IPS DF 4.7 (cell line): ENCODE results near the gene ITGA8.

Experiments
- DNase-seq: peaks from one replicate; pipeline ENCODE4 v3.0.0-alpha.2; 2013; ENCODE audit warnings: low spot score; ENCODE audit errors: extremely low read depth

The ITGA8 gene

GRCh38 chr10:15472008-15472407, 247.7 kb downstream of the ITGA8 start:
- DNase-seq = no peak

- DNase-seq = no peak
Observed at GRCh38 chr10:15469111-15469510, 250.6 kb downstream of the ITGA8 start.

GRCh38 chr10:15464381-15464780, 255.3 kb downstream of the ITGA8 start:
- DNase-seq = no peak
